OCI-LY3 (cell line): Measurements from ENCODE around the gene PKD1L1.

ENCODE experiments used
- CTCF ChIP-seq: fragments of 200-600, 300-600 bp; sonication (generic); IDR thresholded peaks from 2 replicates; pipeline ENCODE4 v1.5.1; 2014; ENCODE audit warnings: antibody characterized with exemption, low read length, low read depth
- EZH2phosphoT487 ChIP-seq: fragments of 200-600 bp; shearing (Covaris generic); IDR thresholded peaks from 2 replicates; pipeline ENCODE4 v1.6.1; 2018; ENCODE audit warnings: antibody characterized with exemption, mixed run types, low read depth

DNA sequence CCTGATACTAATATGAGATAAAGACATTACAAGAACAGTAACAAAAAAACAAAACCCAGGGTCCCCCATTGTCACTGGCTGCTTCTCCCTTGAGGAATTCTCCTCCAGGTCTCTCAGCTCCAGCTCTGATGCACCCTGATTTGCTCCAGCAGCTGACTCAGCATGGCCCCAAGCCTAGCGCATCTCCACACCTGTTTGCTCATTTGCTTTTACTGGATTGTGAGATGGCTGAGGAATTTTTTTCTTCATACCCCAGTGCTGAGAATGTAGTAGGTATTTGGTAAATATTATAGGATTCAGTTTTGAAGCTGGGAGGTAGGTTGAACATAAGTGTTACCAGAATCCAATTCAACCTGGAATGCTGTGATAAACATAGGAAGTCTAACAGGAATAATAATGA, 171.9 kb downstream of the PKD1L1 start:
- TF ChIP-seq CTCF: no peak
- TF ChIP-seq EZH2phosphoT487: no peak
